ENCODE measurements around the gene SCAF4. TPM values are rescaled to one million over a fixed set of nuclear protein-coding genes. Genes with fewer than 3 reads are reported as not detected.
"Not testable (repeated sequence)": the region's sequence is repeated elsewhere in the genome, so short reads cannot be mapped to it uniquely, and the experiment has no call there.

SCAF4 gene
- total and polyA plus RNA-seq, 10 of the 15 experiments (the other 5 are each of a cell fraction or from before 2014, with no cell fraction given), result 4.3 to 49.3 (median 16.0) TPM

- 52% methylated on average over 3 of the region's 3 CpGs for WGBS (ENCODE audit: insufficient coverage, insufficient replicate concordance, low lambda C conversion rate, missing lambda C conversion rate)
- H3K27ac ChIP-seq (ENCODE audit: control insufficient read depth, insufficient read depth), result no peak overlapping the region
- H3K27me3 ChIP-seq (replicated peaks in 1 of 2; ENCODE audit: control insufficient read depth in 2 of 2, insufficient read depth in 2 of 2, low read length in 1 of 2), result no peaks in the 10 kb centered on the region
- no peak overlapping the region for H2AFZ ChIP-seq (ENCODE audit: control insufficient read depth, low read depth, low read length)
- H4K20me1 ChIP-seq (ENCODE audit: control insufficient read depth, insufficient read depth), result no peaks in the 10 kb centered on the region
- no peaks in the 10 kb centered on the region for H3K4me1 ChIP-seq (ENCODE audit: control insufficient read depth, insufficient read depth, low read length)
- ATAC-seq, result peak; percentile 14; the same call in 1 of the 3 replicates
- TF ChIP-seq RUNX3 (IDR thresholded peaks at IDR 0.05; ENCODE audit: low read length), result peak; percentile 12; the same call in 1 of the 2 replicates
- no peak for TF ChIP-seq MAX (IDR thresholded peaks at IDR 0.05; ENCODE audit: low read depth, low read length)
- H3K9me3 ChIP-seq (replicated peaks; ENCODE audit: control insufficient read depth, insufficient read depth, low read length), result no peaks in the 10 kb centered on the region; the same call in 2 of the 3 replicates
- ChIA-PET SMC1A (ENCODE audit: uncharacterized antibody, unreplicated experiment) (no interaction called here), POLR2A (no interaction called here), CTCF (interaction anchor here (1.1 kb wide), 1 partner anchor 11 kb away, joined by 3 read pairs; no protein-coding TSS in a partner anchor), RAD21 (ENCODE audit: unreplicated experiment) (no interaction called here)
- in situ Hi-C loops (cut with MboI), result no loop called here
- DNase-seq (ENCODE audit: low read depth, low spot score), result no peak
- intact Hi-C loops (cut with micrococcal nuclease; ENCODE audit: unreplicated experiment), result no loop called here
- BruUV-seq (replicated peaks), result no TSS peak
- no peaks in the 10 kb centered on the region for H3K36me3 ChIP-seq (ENCODE audit: control insufficient read depth in 2 of 2, insufficient read depth in 2 of 2, low read length in 1 of 2)
- FAIRE-seq, result no peak
- H3K4me3 ChIP-seq, result no peak overlapping the region
- no peak overlapping the region for H3K9ac ChIP-seq (ENCODE audit: control insufficient read depth, insufficient read depth, low read length)
- H3K79me2 ChIP-seq (ENCODE audit: control insufficient read depth, insufficient read depth, low read length), result no peaks in the 10 kb centered on the region
- H3K4me2 ChIP-seq (ENCODE audit: control insufficient read depth, insufficient read depth), result no peak overlapping the region
These were observed 96.9 kb downstream of the SCAF4 start for GRCh38 chr21:31634993-31635392.

GRCh38 chr21:31631881-31632280 lies 100.0 kb downstream of the SCAF4 start:
- H3K4me1 ChIP-seq (ENCODE audit: control insufficient read depth, insufficient read depth, low read length); H3K27me3 ChIP-seq (replicated peaks in 1 of 2; ENCODE audit: control insufficient read depth in 2 of 2, insufficient read depth in 2 of 2, low read length in 1 of 2); ATAC-seq; H4K20me1 ChIP-seq (ENCODE audit: control insufficient read depth, insufficient read depth); H3K27ac ChIP-seq (ENCODE audit: control insufficient read depth, insufficient read depth); H3K36me3 ChIP-seq (ENCODE audit: control insufficient read depth in 2 of 2, insufficient read depth in 2 of 2, low read length in 1 of 2); H2AFZ ChIP-seq (ENCODE audit: control insufficient read depth, low read depth, low read length); BruUV-seq (replicated peaks); DNase-seq (ENCODE audit: low read depth, low spot score); H3K79me2 ChIP-seq (ENCODE audit: control insufficient read depth, insufficient read depth, low read length); H3K4me2 ChIP-seq (ENCODE audit: control insufficient read depth, insufficient read depth); in situ Hi-C loops (cut with MboI); CTCF ChIA-PET; RAD21 ChIA-PET (ENCODE audit: unreplicated experiment); H3K9ac ChIP-seq (ENCODE audit: control insufficient read depth, insufficient read depth, low read length); FAIRE-seq; SMC1A ChIA-PET (ENCODE audit: uncharacterized antibody, unreplicated experiment); intact Hi-C loops (cut with micrococcal nuclease; ENCODE audit: unreplicated experiment); H3K9me3 ChIP-seq (replicated peaks; ENCODE audit: control insufficient read depth, insufficient read depth, low read length); H3K4me3 ChIP-seq: not testable (repeated sequence)
- POLR2A ChIA-PET, result interaction anchor here (0.6 kb wide), 1 partner anchor 158 kb away, joined by 5 read pairs; no protein-coding TSS in a partner anchor
- 71% methylated on average over 6 of the region's 6 CpGs for WGBS (ENCODE audit: insufficient coverage, insufficient replicate concordance, low lambda C conversion rate, missing lambda C conversion rate)
